Stimulated activated CD8-positive, alpha-beta memory T cell treated with anti-CD3 and anti-CD28 coated beads, Interleukin-12 subunit alpha, Interleukin-12 subunit beta, amount 100 ng/mL, for 24 hours (primary cell): ENCODE results near the gene WDR45.

ENCODE experiments used
- DNase-seq: peaks from one replicate; pipeline ENCODE4 v3.0.0-alpha.2; 2020; ENCODE audit errors: extremely low read depth

WDR45 gene

DNA sequence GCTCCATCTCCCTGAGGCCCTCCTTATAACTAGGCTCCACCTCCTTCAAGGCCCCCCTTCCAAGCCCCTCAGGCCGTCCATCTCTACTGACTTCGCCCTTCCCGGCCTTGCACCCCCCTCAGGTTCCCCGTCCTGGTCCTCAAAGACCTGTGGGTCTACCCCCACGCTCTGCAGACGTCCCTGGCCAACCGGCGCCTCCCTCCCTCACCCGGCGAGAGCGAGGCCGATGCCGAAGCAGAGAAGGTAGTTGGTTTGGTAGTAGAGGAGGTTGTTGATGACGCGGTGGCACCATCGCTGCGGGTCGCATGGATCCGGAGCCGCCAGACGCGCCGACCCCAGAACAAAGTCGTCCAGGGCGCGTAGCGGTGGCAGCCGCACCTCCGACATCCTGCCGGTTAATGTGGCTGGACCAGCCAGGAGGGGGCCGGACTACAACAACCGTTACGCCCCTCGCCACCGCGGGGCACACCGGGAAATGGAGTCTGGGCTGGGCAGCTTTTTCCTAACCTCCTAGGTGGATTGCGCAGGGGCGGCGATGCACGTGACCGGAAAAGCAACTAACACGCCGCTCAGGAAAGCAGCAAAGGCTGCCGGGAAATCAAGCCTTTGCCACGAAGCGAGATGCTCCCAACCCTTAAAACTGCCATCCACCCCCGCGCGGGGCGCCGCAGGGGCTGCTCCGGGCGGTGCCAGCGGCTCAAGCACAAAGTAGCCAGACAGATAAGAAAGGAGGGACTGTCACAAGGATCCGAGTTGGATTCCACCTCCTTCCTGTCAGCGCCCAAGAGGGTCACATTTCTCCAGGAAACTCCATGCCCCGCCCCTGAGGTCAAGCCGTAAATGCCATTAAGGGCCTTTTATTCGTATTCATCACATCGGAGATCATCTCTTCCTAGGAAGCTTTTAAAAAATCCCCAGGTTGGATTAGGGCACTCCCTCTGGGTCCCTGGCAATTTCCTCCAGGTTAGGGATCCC, 5.8 kb downstream of the WDR45 start, which contains the start of gene PRAF2:
PRAF2 (minus strand) TSS at position 402 of the 975 bp plus-strand sequence; CDS start at position 387, 15 bp downstream.
- peak; percentile 75 for DNase-seq

- DNase-seq: no peak
Measured at GRCh38 chrX:49072712-49073095, 7.0 kb downstream of the WDR45 start.

DNA sequence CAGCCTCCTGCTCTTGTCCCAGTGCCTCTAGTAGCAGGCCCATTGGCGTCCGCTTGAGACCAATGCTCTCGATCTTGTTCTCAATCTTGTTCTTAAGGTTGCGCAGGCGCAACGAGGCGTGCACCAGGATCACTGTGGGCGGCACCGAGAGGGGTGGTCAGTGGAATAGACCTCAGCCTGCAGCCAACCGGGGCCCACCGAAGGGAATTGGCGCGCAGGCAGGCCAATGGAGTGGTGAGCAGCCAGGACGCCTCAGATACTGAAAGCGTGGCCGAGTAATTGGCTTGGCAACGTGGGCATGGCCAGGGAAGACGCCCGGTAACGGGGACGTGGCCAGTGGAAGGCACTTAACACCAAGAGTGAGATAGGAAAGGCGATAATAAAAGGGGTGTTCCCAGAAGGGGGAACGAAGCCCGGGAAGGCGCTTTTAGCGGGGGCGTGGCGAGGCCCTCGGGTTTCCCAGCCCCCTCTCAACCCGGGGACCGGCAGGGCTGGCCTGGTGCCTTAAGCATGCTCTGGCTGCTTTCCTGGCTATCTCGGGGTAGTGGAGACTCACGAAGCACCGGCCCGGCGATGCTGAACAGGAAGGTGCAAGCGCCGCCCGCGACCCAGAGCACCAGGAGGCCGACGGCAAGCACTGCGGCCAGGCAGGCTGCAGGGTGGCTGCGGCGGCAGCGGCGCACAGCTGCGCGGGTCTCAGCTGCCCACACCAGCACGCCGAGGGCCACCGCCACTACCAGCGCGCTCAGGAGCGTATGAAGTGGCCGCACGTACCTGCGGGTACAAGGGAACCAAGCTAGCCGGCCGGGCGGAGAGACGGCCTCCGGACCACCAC, 7.6 kb downstream of the WDR45 start:
- no peak for DNase-seq

- DNase-seq: no peak
Measured at GRCh38 chrX:49070988-49071387, 8.7 kb downstream of the WDR45 start.

DNA sequence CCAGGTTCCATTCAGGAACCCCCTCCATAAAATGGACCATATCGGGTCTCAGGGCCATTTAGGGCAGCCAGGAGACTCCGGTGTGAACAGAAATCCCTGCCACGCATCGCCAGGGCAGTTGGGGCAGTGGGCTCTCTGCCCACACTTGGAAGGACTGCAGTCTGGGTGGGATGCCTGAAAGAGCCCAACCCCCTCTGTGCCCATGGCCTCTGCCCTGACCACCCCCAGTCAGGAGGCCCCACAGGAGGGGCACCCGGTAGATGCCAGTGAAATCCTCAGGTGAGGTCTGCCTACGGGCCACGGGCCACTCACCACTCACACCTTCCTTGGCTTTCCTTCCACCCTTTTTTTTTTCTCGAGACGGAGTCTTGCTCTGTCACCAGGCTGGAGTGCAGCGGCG, 10.6 kb downstream of the WDR45 start:
- DNase-seq: no peak

DNA sequence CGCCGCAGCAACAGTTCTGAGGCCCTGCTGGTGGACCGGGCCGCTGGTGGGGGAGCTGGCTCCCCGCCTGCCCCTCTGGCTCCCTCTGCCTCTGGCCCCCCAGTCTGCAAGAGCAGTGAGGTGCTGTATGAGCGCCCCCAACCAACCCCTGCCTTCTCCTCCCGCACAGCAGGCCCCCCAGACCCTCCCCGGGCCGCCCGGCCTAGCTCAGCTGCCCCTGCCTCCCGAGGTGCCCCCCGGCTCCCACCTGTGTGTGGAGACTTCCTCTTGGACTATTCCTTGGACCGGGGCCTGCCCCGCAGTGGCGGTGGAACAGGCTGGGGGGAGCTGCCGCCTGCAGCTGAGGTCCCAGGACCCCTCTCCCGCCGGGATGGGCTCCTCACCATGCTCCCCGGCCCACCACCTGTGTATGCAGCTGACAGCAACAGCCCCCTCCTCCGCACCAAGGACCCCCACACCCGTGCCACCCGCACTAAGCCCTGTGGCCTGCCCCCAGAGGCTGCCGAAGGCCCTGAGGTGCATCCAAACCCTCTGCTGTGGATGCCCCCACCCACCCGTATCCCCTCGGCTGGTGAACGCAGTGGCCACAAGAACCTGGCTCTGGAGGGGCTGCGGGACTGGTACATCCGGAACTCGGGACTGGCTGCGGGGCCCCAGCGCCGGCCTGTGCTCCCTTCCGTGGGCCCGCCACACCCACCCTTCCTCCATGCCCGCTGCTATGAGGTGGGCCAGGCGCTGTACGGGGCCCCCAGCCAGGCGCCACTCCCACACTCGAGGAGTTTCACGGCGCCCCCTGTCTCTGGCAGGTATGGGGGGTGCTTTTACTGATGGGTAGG, 12.2 kb downstream of the WDR45 start:
- DNase-seq: no peak

DNA sequence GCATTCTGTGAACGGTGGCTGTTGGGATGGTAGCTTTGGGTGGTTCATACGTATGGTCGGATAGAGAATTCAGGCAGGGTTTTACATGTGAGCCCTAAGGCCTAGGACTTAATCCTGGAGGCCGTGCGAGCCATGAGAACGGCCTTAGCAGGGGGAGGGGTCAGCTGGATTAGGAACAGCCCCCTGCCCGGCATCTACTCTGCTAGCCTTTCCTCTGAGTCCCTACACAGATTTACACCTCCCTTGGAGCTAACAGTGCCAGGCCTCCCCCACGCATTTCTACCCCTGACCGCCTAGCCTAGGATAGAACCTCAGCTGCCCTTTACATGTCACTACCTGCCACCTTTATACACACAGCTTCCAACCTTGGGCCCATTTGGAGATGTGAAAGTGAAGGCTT, 13.0 kb downstream of the WDR45 start:
- no peak for DNase-seq

GRCh38 chrX:49066278-49066677, 13.4 kb downstream of the WDR45 start:
- no peak for DNase-seq

DNA sequence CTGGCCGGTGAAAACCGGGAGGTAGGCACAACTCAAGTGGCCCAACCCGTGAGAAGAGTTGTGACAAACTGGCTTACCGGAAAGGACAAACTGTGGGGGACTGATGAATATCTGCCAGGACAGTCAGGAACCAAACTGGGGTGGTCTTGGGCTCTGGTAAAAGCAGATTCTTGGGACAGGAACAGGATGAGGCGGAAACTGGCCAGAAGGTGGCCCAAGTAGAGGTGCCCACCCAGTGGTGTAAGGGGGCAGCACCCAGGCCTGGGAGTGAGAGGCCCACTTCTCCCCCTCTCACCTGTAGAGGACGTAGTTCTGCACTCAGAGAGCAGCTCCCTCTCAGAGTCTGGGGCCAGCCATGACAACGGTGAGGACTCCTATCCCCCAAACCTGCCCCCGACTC, 15.0 kb downstream of the WDR45 start:
- DNase-seq: no peak

DNA sequence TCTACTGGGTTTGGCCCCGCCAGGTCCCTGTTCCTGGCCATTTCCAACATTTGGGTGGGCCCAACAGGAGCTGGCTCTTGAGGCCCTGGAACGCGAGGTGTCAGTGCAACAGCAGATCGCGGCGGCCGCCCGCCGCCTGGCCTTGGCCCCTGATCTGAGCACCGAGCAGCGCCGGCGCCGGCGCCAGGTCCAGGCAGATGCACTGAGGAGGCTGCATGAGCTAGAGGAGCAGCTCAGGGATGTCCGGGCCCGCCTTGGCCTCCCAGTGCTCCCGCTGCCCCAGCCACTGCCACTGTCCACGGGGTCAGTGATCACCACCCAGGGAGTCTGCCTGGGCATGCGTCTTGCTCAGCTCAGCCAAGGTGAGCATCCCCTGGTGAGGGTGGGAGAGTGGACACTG, 15.4 kb downstream of the WDR45 start:
- DNase-seq: no peak

- no peak for DNase-seq
Measured at GRCh38 chrX:49063715-49064114, 16.0 kb downstream of the WDR45 start.

DNA sequence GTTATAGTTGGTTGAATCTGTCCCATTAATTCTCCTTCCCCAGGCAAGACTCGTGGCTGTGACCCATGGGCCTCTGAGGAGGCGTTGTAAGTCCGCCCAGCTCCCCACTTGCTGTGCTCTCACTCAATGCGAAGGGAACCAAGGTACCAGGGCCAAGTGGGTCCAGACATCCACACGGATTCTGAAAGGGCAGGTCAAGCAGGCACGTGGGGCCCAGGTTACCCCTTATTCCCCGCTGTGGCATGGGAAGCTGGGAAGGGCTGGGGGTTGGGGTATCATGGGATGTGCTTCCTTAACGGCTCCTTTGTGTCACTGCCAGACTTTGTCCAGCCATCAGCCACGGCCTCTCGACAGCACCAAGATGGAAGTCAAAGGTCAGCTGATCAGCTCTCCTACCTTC, 17.8 kb downstream of the WDR45 start:
- DNase-seq: no peak

GRCh38 chrX:49061490-49061889, 18.2 kb downstream of the WDR45 start:
- no peak for DNase-seq

- DNase-seq: no peak
Measured at GRCh38 chrX:49060914-49061313, 18.8 kb downstream of the WDR45 start.

DNA sequence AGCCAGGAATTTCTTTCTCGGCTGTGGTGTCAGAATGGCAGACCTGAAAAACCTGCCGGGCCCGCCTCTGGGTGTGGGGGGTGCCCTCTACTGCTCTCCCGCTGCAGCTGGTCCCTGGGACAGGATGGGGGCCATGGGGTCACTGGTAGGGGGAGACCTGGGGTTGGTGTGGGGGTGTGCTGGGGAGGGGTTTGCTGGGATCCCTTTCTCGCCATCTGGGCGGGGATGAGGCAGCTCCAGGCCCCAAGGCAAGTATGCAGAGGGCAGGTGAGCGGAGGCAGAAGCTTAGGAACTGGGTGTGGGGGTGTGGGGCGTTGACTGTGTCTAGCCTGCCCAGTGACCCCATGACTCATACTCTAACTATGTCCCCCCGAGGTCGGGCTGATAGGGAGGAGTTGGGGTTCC, 20.0 kb downstream of the WDR45 start:
- no peak for DNase-seq

- no peak for DNase-seq
Measured at GRCh38 chrX:49059201-49059600, 20.5 kb downstream of the WDR45 start.

- no peak for DNase-seq
Measured at GRCh38 chrX:49058794-49059193, 20.9 kb downstream of the WDR45 start, which contains the start of gene CCDC120. Gene CCDC120, plus strand, starts transcription at chrX:49058999. Its CDS starts 3,043 bp downstream, at chrX:49062042.

GRCh38 chrX:49054073-49054762, 25.5 kb downstream of the WDR45 start:
- DNase-seq: no peak

GRCh38 chrX:49053223-49054072, 26.2 kb downstream of the WDR45 start:
- no peak for DNase-seq

DNA sequence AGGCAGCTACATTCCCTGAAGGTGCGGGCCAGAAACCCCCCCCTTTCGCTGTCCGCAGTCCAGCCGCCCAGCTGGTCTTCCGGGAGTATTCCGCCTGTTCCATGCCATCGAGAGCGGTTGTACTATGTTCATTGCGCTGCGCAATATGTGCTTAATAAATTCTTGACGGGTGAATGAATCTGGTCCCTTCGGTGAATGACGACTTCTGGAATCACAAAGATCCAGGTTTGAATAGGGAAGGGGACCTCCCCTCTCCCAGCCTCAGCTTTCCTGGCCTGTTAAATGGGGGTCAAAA, 35.8 kb downstream of the WDR45 start:
- DNase-seq: no peak
